ENCODE data around the gene TMEM178B. TPM values are rescaled to one million over a fixed set of nuclear protein-coding genes. Genes with fewer than 3 reads are reported as not detected.

Gene TMEM178B
- total and polyA plus RNA-seq, 7 donors, result 0.16 to 4.7 (median 1.4) TPM; not detected in 2

- 64 to 80% methylated on average over 3 of the region's 3 CpGs for whole genome bisulfite sequencing, 2 donors
- intact Hi-C loops (cut with DNase I), result no loop called here
- Histone ChIP-seq H3K9me3 (no peaks in the 10 kb centered on the region), H3K4me3 (no peak overlapping the region), H3K27ac (no peak overlapping the region), H3K4me1 (no peaks in the 10 kb centered on the region), H3K27me3 (no peaks in the 10 kb centered on the region), H3K36me3 (no peaks in the 10 kb centered on the region)
- TF ChIP-seq POLR2A (IDR thresholded peaks at IDR 0.05) (no peak), POLR2AphosphoS5 (IDR thresholded peaks at IDR 0.05) (no peak), CTCF (IDR thresholded peaks at IDR 0.05) (no peak)
- no peak for DNase-seq
Observed at GRCh38 chr7:141039376-141039775, 34.5 kb upstream of the TMEM178B start.

GRCh38 chr7:141042222-141043193, 31.4 kb upstream of the TMEM178B start:
- Histone ChIP-seq H3K36me3 (no peaks in the 10 kb centered on the region), H3K27me3 (no peaks in the 10 kb centered on the region), H3K27ac (no peak overlapping the region), H3K4me3 (no peak overlapping the region), H3K9me3 (no peaks in the 10 kb centered on the region), H3K4me1 (peaks cover 0 to 8% (median 4%) of the 10 kb centered on the region in 4 donors)
- WGBS, 2 donors, result 76 to 86% methylated on average over 14 of the region's 14 CpGs
- intact Hi-C loops (cut with DNase I), result no loop called here
- TF ChIP-seq POLR2A (IDR thresholded peaks at IDR 0.05) (no peak), EP300 (IDR thresholded peaks at IDR 0.05) (no peak), CTCF (IDR thresholded peaks at IDR 0.05) (no peak), POLR2AphosphoS5 (IDR thresholded peaks at IDR 0.05) (no peak)
- no peak for DNase-seq

- H3K36me3 ChIP-seq, result no peaks in the 10 kb centered on the region
- DNase-seq, result no peak
- WGBS, 2 donors, result 84 to 86% methylated on average over 4 of the region's 4 CpGs
- peaks cover 0 to 8% (median 4%) of the 10 kb centered on the region in 4 donors for H3K4me1 ChIP-seq
- no peaks in the 10 kb centered on the region for H3K27me3 ChIP-seq
- H3K27ac ChIP-seq, result no peak overlapping the region
- TF ChIP-seq POLR2A (IDR thresholded peaks at IDR 0.05), result no peak
- no peak for TF ChIP-seq EP300 (IDR thresholded peaks at IDR 0.05)
- no peak for TF ChIP-seq CTCF (IDR thresholded peaks at IDR 0.05)
- TF ChIP-seq POLR2AphosphoS5 (IDR thresholded peaks at IDR 0.05), result no peak
- no peak overlapping the region for H3K4me3 ChIP-seq
- intact Hi-C loops (cut with DNase I), result no loop called here
- H3K9me3 ChIP-seq, result no peaks in the 10 kb centered on the region
Observed at GRCh38 chr7:141043616-141044015, 30.2 kb upstream of the TMEM178B start.

- WGBS, 2 donors, result 43 to 57% methylated on average over 7 of the region's 7 CpGs
- intact Hi-C loops (cut with DNase I), result no loop called here
- no peak for TF ChIP-seq CTCF (IDR thresholded peaks at IDR 0.05)
- TF ChIP-seq EP300 (IDR thresholded peaks at IDR 0.05), result no peak
- no peak for TF ChIP-seq POLR2A (IDR thresholded peaks at IDR 0.05)
- no peak for TF ChIP-seq POLR2AphosphoS5 (IDR thresholded peaks at IDR 0.05)
Observed at GRCh38 chr7:141045126-141045841, 28.6 kb upstream of the TMEM178B start.

More at GRCh38 chr7:141045126-141045841, 28.6 kb upstream of the TMEM178B start:
- H3K9me3 ChIP-seq, result no peaks in the 10 kb centered on the region
- peaks cover 0 to 8% (median 4%) of the 10 kb centered on the region in 4 donors for H3K4me1 ChIP-seq
- H3K27ac ChIP-seq, result no peak overlapping the region
- H3K36me3 ChIP-seq, result no peaks in the 10 kb centered on the region
- DNase-seq, result no peak
- no peak overlapping the region for H3K4me3 ChIP-seq
- H3K27me3 ChIP-seq, result no peaks in the 10 kb centered on the region

Measured in sigmoid colon (tissue), 7 donors.